ENCODE results near the gene GIPR. TPM values are rescaled to one million over a fixed set of nuclear protein-coding genes. Genes with fewer than 3 reads are reported as not detected.

The GIPR gene
- total and polyA plus RNA-seq, 2 of the 13 experiments (the other 11 are each of a cell fraction or from before 2014, with no cell fraction given) = 0.15 to 1.2 TPM

DNA sequence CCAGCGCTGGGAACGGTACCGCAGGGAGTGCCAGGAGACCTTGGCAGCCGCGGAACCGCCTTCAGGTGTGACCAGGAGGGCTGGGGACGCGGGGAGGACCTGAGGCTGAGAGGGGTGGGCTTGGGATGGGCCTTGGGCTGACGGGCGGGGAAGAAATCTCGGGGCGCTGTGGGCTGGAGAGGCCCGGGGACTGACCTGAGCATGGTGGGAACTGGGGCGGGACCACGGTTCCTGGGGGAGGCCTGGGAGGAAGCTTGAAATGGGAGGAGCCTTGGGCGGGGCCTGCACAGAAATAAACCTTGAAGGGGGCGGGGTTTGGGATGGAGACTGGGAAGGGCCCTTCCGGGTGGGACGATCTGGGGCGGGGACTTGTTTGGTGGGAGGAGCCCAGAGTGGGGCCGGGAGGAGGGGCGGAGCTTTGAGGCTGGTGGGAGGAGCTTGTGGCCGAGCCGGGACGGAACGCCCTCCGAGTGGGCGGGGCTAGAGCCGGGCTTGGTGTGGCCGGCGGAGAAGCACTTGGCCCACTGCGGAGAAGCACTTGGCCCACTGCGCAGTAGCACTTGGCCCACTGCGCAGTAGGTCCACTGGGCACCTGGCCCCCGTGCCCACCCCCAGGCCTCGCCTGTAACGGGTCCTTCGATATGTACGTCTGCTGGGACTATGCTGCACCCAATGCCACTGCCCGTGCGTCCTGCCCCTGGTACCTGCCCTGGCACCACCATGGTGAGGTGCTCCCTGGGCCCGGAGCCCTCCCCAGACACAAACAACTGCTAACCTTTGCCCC is 2.8 kb downstream of the GIPR start:
- no peaks in the 10 kb centered on the region for H4K20me1 ChIP-seq (ENCODE audit: insufficient read depth, low read length)
- no peak overlapping the region for H2AFZ ChIP-seq (ENCODE audit: low read length)
- no peaks in the 10 kb centered on the region for H3K9me3 ChIP-seq (ENCODE audit: low read length)
- no peak overlapping the region for H3K27ac ChIP-seq (ENCODE audit: extremely low read length, insufficient read depth, low read length)
- H3K4me1 ChIP-seq (ENCODE audit: insufficient read depth, low read length) = peaks cover 35% of the 10 kb centered on the region
- H3K36me3 ChIP-seq (replicated peaks in 1 of 2; ENCODE audit: control insufficient read depth in 1 of 2, insufficient read depth in 2 of 2, low read length in 2 of 2) = no peaks in the 10 kb centered on the region
- peak overlapping the region in 1 of 3 experiments; percentile 20; a peak in 2 of 6 replicates for H3K4me3 ChIP-seq (replicated peaks in 1 of 3; ENCODE audit: insufficient read depth in 1 of 3, low read depth in 2 of 3, low read length in 3 of 3)
- DNase-seq (ENCODE audit: low spot score) = peak; percentile 55
- ChIA-PET CTCF (ENCODE audit: low intra/inter-chr PET ratio, low total read pairs) (no interaction called here), POLR2A (interaction anchor here (0.8 to 1.8 kb wide), 5 partner anchors 21 to 98 kb away, joined by 3 to 11 read pairs (median 6); partner anchors contain the start of genes EML2, OPA3, QPCTL and SIX5)
- intact Hi-C loops (cut with micrococcal nuclease; ENCODE audit: unreplicated experiment) = no loop called here
- H3K27me3 ChIP-seq (ENCODE audit: control insufficient read depth in 1 of 2, insufficient read depth in 2 of 2, low read length in 2 of 2) = peaks cover 2 to 3% of the 10 kb centered on the region in 2 experiments; a peak in 1 of 5 replicates
- no peaks in the 10 kb centered on the region for H3K79me2 ChIP-seq (ENCODE audit: insufficient read depth, low read length)
- peak overlapping the region; percentile 39 for H3K4me2 ChIP-seq (ENCODE audit: low read depth, low read length)
- in situ Hi-C loops (cut with HindIII; ENCODE audit: extremely low pct_ligation_motif_present, low pct_unique_long_range_greater_than_20kb) = no loop called here
- 44% methylated on average over 25 of the region's 42 CpGs for WGBS (ENCODE audit: low lambda C conversion rate)
- no peak overlapping the region for H3K9ac ChIP-seq (ENCODE audit: insufficient read depth, low read depth, low read length)
- no peak for FAIRE-seq
- BruUV-seq (replicated peaks) = no TSS peak
- ATAC-seq = peak; percentile 36
- TF ChIP-seq ZSCAN29 (CRISPR knock-in tag; conservative IDR thresholded peaks at IDR 0.05) (no peak), ZNF512B (CRISPR knock-in tag; IDR thresholded peaks at IDR 0.05; ENCODE audit: borderline replicate concordance) (no peak), ZNF414 (CRISPR knock-in tag; IDR thresholded peaks at IDR 0.05) (no peak), ZNF687 (CRISPR knock-in tag; IDR thresholded peaks at IDR 0.05) (peak; percentile 34), IKZF4 (CRISPR knock-in tag; IDR thresholded peaks at IDR 0.05; ENCODE audit: borderline replicate concordance, low read depth, not compliant biosample characterization) (no peak), GMEB1 (CRISPR knock-in tag; IDR thresholded peaks at IDR 0.05; ENCODE audit: borderline replicate concordance) (no peak), ZNF629 (CRISPR knock-in tag; conservative IDR thresholded peaks at IDR 0.05) (no peak), ZNF232 (CRISPR knock-in tag; IDR thresholded peaks at IDR 0.05; ENCODE audit: borderline replicate concordance) (no peak), ZSCAN9 (CRISPR knock-in tag; IDR thresholded peaks at IDR 0.05; ENCODE audit: borderline replicate concordance) (no peak), FOSL1 (CRISPR knock-in tag; IDR thresholded peaks at IDR 0.05; ENCODE audit: borderline replicate concordance) (no peak), ZNF766 (CRISPR knock-in tag; IDR thresholded peaks at IDR 0.05; ENCODE audit: borderline replicate concordance) (no peak)
- TF ChIP-seq, protein P1, sequence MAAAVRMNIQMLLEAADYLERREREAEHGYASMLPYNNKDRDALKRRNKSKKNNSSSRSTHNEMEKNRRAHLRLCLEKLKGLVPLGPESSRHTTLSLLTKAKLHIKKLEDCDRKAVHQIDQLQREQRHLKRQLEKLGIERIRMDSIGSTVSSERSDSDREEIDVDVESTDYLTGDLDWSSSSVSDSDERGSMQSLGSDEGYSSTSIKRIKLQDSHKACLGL (CRISPR knock-in tag; IDR thresholded peaks at IDR 0.05) = 0 out of 2 replicates have a peak, but pooled peaks have one; percentile 18
